GM19193 (cell line): ENCODE results near the gene PLG.

Experiments
- POLR2A ChIP-seq: IDR thresholded peaks from 4 replicates; pipeline ENCODE4 v1.6.1; 2011; ENCODE audit not compliant: insufficient read depth, insufficient read length; ENCODE audit errors: extremely low read depth

The PLG gene

GRCh38 chr6:160775792-160776580 is 73.9 kb downstream of the PLG start:
- TF ChIP-seq POLR2A = no peak

DNA sequence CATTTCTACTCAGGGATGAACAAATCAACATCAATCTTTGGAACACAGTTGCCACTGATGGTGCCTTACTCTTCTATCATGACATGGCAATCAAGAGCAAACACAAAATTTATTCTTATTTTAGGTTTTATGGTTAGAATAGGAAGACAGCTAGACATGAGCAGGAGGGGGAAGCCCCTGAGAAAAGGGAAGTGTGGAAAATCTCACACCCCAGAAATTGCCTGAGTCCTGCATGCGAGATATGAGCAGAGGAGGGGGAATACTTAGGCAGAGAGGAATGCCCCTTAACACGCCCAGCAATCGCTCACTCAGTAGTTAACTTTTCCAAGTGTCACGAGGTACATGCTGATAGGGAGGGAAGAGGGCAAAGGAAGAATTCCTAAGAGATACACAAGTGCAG is 79.3 kb downstream of the PLG start:
- no peak for TF ChIP-seq POLR2A

DNA sequence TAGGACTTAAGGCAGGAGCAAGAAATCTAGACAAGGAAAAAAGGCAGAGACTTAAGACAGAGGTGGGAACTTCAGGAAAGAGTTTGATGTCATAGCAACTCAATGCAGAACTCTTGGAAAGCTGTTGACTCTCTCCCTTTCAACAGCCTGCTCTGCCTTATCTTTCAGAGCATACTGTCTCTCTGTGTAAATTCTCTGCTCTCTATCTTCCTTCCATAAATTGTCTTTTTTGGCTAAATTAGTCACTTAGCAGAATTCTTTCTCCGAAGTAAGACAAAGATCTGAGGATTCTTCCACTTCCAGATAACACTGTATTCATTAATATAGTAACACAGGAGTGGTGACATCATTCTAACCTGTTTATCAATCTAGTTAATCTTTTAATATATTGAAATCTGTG is 80.2 kb downstream of the PLG start:
- no peak for TF ChIP-seq POLR2A

DNA sequence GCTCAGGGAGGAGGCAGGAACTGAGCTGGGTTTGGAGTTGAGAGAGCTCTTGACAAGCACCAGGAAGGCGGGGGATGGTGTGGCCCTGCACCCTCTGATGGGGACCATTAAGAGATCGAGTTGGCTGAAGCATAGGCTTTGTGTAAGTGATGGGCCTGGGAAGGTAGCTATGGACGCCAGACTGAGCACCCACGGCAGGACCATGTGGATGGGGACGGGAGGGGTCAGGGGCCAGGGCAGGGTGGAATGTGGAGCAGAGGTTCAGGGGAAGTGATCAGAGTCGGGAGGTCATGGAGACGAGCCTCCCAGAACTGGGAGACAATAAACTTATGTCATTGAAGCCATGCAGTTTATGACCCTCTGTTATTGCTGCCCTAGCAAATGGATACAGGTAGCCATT is 81.7 kb downstream of the PLG start:
- TF ChIP-seq POLR2A = no peak

GRCh38 chr6:160788806-160789205 is 86.8 kb downstream of the PLG start:
- TF ChIP-seq POLR2A = no peak

DNA sequence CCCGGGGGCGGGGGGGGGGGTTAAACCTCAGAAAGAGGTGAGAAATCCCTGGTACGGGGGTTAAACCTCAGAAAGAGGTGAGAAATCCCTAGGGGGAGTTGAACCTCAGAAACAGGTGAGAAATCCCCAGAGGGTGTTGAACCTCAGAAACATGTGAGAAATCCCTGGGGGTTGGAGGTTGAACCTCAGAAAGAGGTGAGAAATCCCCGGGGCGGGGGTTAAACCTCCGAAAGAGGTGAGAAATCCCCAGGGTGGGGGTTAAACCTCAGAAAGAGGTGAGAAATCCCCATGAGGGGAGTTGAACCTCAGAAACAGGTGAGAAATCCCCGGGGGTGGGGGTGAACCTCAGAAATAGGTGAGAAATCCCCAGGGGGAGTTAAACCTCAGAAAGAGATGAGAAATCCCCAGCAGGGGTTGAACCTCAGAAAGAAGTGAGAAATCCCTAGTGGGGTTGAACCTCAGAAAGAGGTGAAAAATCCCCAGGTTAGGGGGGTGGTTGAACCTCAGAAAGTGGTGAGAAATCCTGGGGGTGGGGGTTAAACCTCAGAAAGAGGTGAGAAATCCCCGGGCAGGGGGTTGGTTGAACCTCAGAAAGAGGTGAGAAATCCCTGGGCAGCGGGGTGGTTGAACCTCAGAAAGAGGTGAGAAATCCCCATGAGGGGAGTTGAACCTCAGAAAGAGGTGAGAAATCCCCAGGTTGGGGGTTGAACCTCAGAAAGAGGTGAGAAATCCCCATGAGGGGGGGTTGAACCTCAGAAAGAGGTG is 87.4 kb downstream of the PLG start:
- no peak for TF ChIP-seq POLR2A

GRCh38 chr6:160790028-160790792 is 88.2 kb downstream of the PLG start:
- no peak for TF ChIP-seq POLR2A

DNA sequence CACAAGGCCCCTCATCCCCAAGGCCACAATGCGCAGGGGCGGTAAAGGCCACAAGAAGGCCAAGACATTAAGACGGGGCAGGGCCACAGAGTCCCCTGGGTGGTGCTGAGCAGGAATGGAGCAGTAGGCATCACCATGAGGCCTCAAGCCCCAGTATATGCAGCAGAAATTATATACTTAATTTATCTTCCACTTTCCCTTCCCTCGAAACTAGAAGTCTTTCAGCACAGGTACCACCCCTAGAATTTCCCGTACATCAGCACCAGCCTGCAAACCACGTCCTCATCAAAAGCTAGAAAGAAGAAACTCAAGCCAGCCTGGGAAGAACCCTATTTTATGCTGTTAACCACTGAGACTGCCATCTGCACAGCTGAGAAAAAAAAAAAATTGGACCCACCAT is 89.4 kb downstream of the PLG start:
- no peak for TF ChIP-seq POLR2A

- TF ChIP-seq POLR2A = no peak
Measured at GRCh38 chr6:160791981-160792418, 90.0 kb downstream of the PLG start.

- TF ChIP-seq POLR2A = no peak
Measured at GRCh38 chr6:160792708-160793107, 90.7 kb downstream of the PLG start.

GRCh38 chr6:160793652-160794051 is 91.6 kb downstream of the PLG start:
- no peak for TF ChIP-seq POLR2A

- no peak for TF ChIP-seq POLR2A
Measured at GRCh38 chr6:160795721-160796120, 93.7 kb downstream of the PLG start.

GRCh38 chr6:160798625-160799024 is 96.6 kb downstream of the PLG start:
- TF ChIP-seq POLR2A = no peak

DNA sequence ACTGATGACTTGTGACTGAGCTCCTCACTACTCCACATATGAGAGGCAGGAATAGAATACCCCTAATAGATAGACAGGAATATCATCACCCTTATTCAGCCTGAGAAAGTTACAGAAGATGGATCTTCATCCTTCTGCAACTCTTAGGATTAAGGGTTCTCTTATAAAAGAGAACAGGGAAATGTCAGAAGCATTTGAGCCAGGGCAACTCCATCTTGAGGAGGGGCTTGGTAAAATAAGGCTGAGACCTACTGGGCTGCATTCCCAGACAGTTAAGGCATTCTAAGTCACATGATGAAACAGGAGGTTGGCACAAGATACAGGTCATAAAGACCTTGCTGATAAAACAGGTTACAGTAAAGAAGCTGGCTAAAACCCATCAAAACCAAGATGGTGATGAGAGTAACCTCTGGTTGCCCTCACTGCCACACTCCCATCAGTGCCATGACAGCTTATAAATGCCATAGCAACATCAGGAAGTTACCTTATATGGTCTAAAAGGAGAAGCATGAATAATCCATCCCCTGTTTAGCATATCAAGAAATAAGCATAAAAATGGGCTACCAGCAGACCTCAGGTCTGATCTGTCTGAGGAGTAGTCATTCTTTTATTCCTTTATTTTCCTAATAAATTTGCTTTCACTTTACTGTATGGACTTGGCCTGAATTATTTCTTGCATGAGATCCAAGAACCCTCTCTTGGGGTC is 97.9 kb downstream of the PLG start:
- TF ChIP-seq POLR2A = no peak

DNA sequence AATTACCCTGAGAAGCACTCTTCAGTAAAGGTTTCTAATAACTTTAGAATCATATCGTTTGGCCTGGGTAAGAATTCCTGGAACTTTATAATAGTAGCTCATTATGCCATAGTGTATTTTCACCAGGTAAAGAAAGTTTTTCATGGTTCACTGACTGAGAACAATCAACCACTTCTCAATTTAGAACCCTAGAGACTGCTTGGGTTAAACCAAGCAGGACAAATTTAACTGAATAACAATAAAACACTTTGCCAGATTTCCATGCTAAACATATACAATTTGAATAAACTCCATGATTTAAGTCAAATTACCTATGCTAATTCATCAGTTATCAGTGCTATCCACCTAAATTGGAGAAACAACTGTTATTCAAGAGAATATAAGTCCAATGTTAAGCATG is 99.4 kb downstream of the PLG start:
- no peak for TF ChIP-seq POLR2A
